SK-N-SH (cell line): ENCODE results near the gene FUS. TPM values are rescaled to one million over a fixed set of nuclear protein-coding genes. Genes with fewer than 3 reads are reported as not detected.
A peak's percentile ranks its signal among the peaks of the same experiment; 100 is the strongest.

Source experiments
- CTCF ChIA-PET: fragments of 300-600, 350-600 bp; formaldehyde crosslinking; extraction: SDS; loops from one replicate; lab custom pipeline; 2021; lab: Yijun Ruan, JAX
- POLR2A ChIA-PET: fragments of 350-600 bp; sonication (Branson Sonifier 250); formaldehyde crosslinking; extraction: SDS; loops from one replicate; lab custom pipeline; 2020; ENCODE audit warnings: antibody characterized with exemption, inconsistent platforms; lab: Yijun Ruan, JAX
- DNase-seq: peaks from one replicate; pipeline ENCODE4 v3.0.0; 2012
- H2AFZ ChIP-seq: fragments of 200-600 bp; sonication (generic); 2 replicates; pipeline ENCODE4 v1.8.1; 2016; ENCODE audit warnings: antibody characterized with exemption, mild to moderate bottlenecking, low read depth
- H3F3A ChIP-seq: fragments of 200-600 bp; sonication (generic); replicated peaks from 2 replicates; pipeline ENCODE3; 2016; ENCODE audit warnings: antibody characterized with exemption, mild to moderate bottlenecking; ENCODE audit not compliant: insufficient read depth
- H3K27ac ChIP-seq, 2 experiments: fragments of 200-500 bp in 1 of 2; fragments of 200-600 bp in 1 of 2; sonication (Bioruptor generic) in 1 of 2; sonication (generic), shearing (Covaris generic) in 1 of 2; 2 replicates each; pipeline versions ENCODE4 v1.5.1 to v1.6.1; 2014 to 2016; ENCODE audit warnings: low read depth in 2 of 2, inconsistent platforms in 1 of 2, low read length in 1 of 2, mild to moderate bottlenecking in 1 of 2, mixed read lengths in 1 of 2
- H3K27me3 ChIP-seq: fragments of 200-600 bp; sonication (generic), shearing (Covaris generic); 2 replicates; pipeline ENCODE4 v1.6.1; 2016; ENCODE audit warnings: mixed run types; ENCODE audit not compliant: insufficient read depth
- H3K36me3 ChIP-seq, 2 experiments: fragments of 200-500 bp in 1 of 2; fragments of 200-600 bp in 1 of 2; sonication (Bioruptor generic) in 1 of 2; sonication (generic) in 1 of 2; replicated peaks in 1 of 2; 2 replicates each; pipeline versions ENCODE3 to v1.5.1; 2014 to 2016; ENCODE audit warnings: low read length in 1 of 2, mild to moderate bottlenecking in 1 of 2; ENCODE audit not compliant: insufficient read depth in 2 of 2, control insufficient read depth in 1 of 2
- H3K4me1 ChIP-seq, 2 experiments: fragments of 200-500 bp in 1 of 2; fragments of 200-600 bp in 1 of 2; sonication (Bioruptor generic) in 1 of 2; sonication (generic), shearing (Covaris generic) in 1 of 2; 2 replicates each; pipeline versions ENCODE4 v1.5.1 to v1.6.1; 2014 to 2016; ENCODE audit warnings: low read depth in 1 of 2, low read length in 1 of 2, mixed run types in 1 of 2; ENCODE audit not compliant: insufficient read depth in 2 of 2, control insufficient read depth in 1 of 2
- H3K4me2 ChIP-seq: fragments of 200-600 bp; sonication (generic), shearing (Covaris generic); 2 replicates; pipeline ENCODE4 v1.6.1; 2017; ENCODE audit warnings: mixed run types
- H3K4me3 ChIP-seq, 2 experiments: fragments of 200-500 bp in 1 of 2; fragments of 200-600 bp in 1 of 2; sonication (Bioruptor generic) in 1 of 2; sonication (generic), shearing (Covaris generic) in 1 of 2; 2 replicates each; pipeline versions ENCODE4 v1.5.1 to v1.8.1; 2014 to 2016; ENCODE audit warnings: low read depth in 2 of 2, inconsistent platforms in 1 of 2, low read length in 1 of 2, mild to moderate bottlenecking in 1 of 2, mixed read lengths in 1 of 2, moderate library complexity in 1 of 2
- H3K79me2 ChIP-seq: fragments of 200-600 bp; sonication (generic); 2 replicates; pipeline ENCODE4 v1.8.1; 2017; ENCODE audit warnings: mild to moderate bottlenecking; ENCODE audit not compliant: insufficient read depth
- H3K9ac ChIP-seq: fragments of 200-600 bp; sonication (generic); 2 replicates; pipeline ENCODE4 v1.6.1; 2017; ENCODE audit warnings: mixed run types
- H3K9me2 ChIP-seq: fragments of 200-600 bp; sonication (generic); 2 replicates; pipeline ENCODE4 v1.6.1; 2017; ENCODE audit warnings: mixed run types
- H3K9me3 ChIP-seq: fragments of 200-600 bp; sonication (generic); 2 replicates; pipeline ENCODE4 v1.6.1; 2017; ENCODE audit warnings: mixed run types, mild to moderate bottlenecking, moderate library complexity
- H4K20me1 ChIP-seq: fragments of 200-600 bp; sonication (generic); 2 replicates; pipeline ENCODE4 v1.6.1; 2017; ENCODE audit warnings: mild to moderate bottlenecking, mixed run types; ENCODE audit not compliant: insufficient read depth
- MEF2A ChIP-seq: IDR thresholded peaks from 2 replicates; pipeline ENCODE4 v1.4.0; 2012; ENCODE audit warnings: low read depth, borderline replicate concordance
- PBX3 ChIP-seq: IDR thresholded peaks from 2 replicates; pipeline ENCODE4; 2012
- RAD21 ChIP-seq: IDR thresholded peaks from 2 replicates; pipeline ENCODE4 v1.6.1; 2012; ENCODE audit warnings: mild to moderate bottlenecking, low read length
- RFX5 ChIP-seq: IDR thresholded peaks from 2 replicates; pipeline ENCODE4 v1.6.1; 2012; ENCODE audit warnings: mild to moderate bottlenecking, improper control_type of control experiment, low read length
- TAF1 ChIP-seq: IDR thresholded peaks from 2 replicates; pipeline ENCODE4 v1.6.1; 2012; ENCODE audit warnings: low read depth, mild to moderate bottlenecking, low read length, moderate library complexity, borderline replicate concordance
- USF1 ChIP-seq: IDR thresholded peaks from 2 replicates; pipeline ENCODE4 v1.4.0; 2012; ENCODE audit warnings: low read depth, borderline replicate concordance
- WGBS: methylation state at CpG from one replicate; pipeline ENCODE4 v1.1.6; 2017; ENCODE audit warnings: low lambda C conversion rate; 5-methylcytosine and 5-hydroxymethylcytosine counted together
- polyA plus RNA-seq, 3 experiments: library from polyadenylated mRNA; depleted of rRNA; stranded (reverse); fragments of >200 nt; gene quantifications; 2 replicates each; pipeline ENCODE4 v1.2.3, GENCODE V29; 2012
- TF ChIP-seq, protein P1 (sequence below): IDR thresholded peaks from 2 replicates; pipeline ENCODE4 v1.6.1; 2012; ENCODE audit warnings: mild to moderate bottlenecking, low read depth, low read length, moderate library complexity

FUS gene
- polyA plus RNA-seq, 1 of the 3 experiments (the other 2 are of a cell fraction) = 429 TPM

- H3K9me2 ChIP-seq = no peaks in the 10 kb centered on the region
- TF ChIP-seq RAD21 = no peak
- peak; percentile 29; the same call in 1 of the 2 replicates for TF ChIP-seq PBX3
- TF ChIP-seq, all 33 proteins: peak for 1
- WGBS = 94% methylated on average over 3 of the region's 3 CpGs
- H3K9me3 ChIP-seq = no peaks in the 10 kb centered on the region
- no peaks in the 10 kb centered on the region for H3K27me3 ChIP-seq
- H3K79me2 ChIP-seq = peaks cover 29% of the 10 kb centered on the region
- no peak overlapping the region for H3K4me3 ChIP-seq
- peaks cover 16% of the 10 kb centered on the region for H4K20me1 ChIP-seq
- H3K4me1 ChIP-seq = peaks cover 0 to 2% of the 10 kb centered on the region in 2 experiments; a peak in 1 of 4 replicates
- H3F3A ChIP-seq = peaks cover 6% of the 10 kb centered on the region
- DNase-seq = no peak
- no peak overlapping the region for H2AFZ ChIP-seq
- H3K4me2 ChIP-seq = no peak overlapping the region
- H3K36me3 ChIP-seq = peaks cover 0 to 14% of the 10 kb centered on the region in 2 experiments
- ChIA-PET CTCF (interaction anchor here (1.4 to 2.1 kb wide), 2 partner anchors 17 to 236 kb away, joined by 3 to 7 read pairs; no protein-coding TSS in a partner anchor), POLR2A (no interaction called here)
- H3K27ac ChIP-seq = no peak overlapping the region
- no peak overlapping the region for H3K9ac ChIP-seq
Observed at GRCh38 chr16:31177136-31177535, 2.8 kb upstream of the FUS start.

- Histone ChIP-seq H3K9me3 (no peaks in the 10 kb centered on the region), H3K4me2 (peak overlapping the region; percentile 92), H2AFZ (peak overlapping the region; percentile 92), H3K4me3 (peak overlapping the region; percentile 77 to 99), H3K9me2 (no peaks in the 10 kb centered on the region), H3K79me2 (peaks cover 50% of the 10 kb centered on the region), H3K27ac (peak overlapping the region; percentile 95), H3K27me3 (no peaks in the 10 kb centered on the region), H3K36me3 (peaks cover 14 to 36% of the 10 kb centered on the region in 2 experiments), H3F3A (peaks cover 6% of the 10 kb centered on the region), H3K4me1 (peaks cover 9 to 15% of the 10 kb centered on the region in 2 experiments; a peak in 2 of 4 replicates), H4K20me1 (peaks cover 38% of the 10 kb centered on the region), H3K9ac (peak overlapping the region; percentile 100)
- DNase-seq = no peak
- WGBS = 9% methylated on average over 20 of the region's 27 CpGs
- TF ChIP-seq, protein P1, sequence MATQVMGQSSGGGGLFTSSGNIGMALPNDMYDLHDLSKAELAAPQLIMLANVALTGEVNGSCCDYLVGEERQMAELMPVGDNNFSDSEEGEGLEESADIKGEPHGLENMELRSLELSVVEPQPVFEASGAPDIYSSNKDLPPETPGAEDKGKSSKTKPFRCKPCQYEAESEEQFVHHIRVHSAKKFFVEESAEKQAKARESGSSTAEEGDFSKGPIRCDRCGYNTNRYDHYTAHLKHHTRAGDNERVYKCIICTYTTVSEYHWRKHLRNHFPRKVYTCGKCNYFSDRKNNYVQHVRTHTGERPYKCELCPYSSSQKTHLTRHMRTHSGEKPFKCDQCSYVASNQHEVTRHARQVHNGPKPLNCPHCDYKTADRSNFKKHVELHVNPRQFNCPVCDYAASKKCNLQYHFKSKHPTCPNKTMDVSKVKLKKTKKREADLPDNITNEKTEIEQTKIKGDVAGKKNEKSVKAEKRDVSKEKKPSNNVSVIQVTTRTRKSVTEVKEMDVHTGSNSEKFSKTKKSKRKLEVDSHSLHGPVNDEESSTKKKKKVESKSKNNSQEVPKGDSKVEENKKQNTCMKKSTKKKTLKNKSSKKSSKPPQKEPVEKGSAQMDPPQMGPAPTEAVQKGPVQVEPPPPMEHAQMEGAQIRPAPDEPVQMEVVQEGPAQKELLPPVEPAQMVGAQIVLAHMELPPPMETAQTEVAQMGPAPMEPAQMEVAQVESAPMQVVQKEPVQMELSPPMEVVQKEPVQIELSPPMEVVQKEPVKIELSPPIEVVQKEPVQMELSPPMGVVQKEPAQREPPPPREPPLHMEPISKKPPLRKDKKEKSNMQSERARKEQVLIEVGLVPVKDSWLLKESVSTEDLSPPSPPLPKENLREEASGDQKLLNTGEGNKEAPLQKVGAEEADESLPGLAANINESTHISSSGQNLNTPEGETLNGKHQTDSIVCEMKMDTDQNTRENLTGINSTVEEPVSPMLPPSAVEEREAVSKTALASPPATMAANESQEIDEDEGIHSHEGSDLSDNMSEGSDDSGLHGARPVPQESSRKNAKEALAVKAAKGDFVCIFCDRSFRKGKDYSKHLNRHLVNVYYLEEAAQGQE = no peak
- TF ChIP-seq MEF2A (no peak), RFX5 (no peak), TAF1 (0 out of 2 replicates have a peak, but pooled peaks have one; percentile 58), USF1 (no peak)
- POLR2A ChIA-PET = interaction anchor here (0.6 to 2.1 kb wide), 22 partner anchors 8 to 281 kb away, joined by 3 to 24 read pairs (median 5); partner anchors contain the start of genes ARMC5, HSD3B7, KAT8 and PRSS36
- CTCF ChIA-PET = interaction anchor here (0.9 to 1.1 kb wide), 2 partner anchors 195 to 280 kb away, joined by 3 read pairs; partner anchors contain the start of genes ARMC5 and HSD3B7
Observed at GRCh38 chr16:31179219-31179746, 656 bp upstream of the FUS start.
